GM21528 (cell line): ENCODE measurements around the gene C1QB.
"Not testable (repeated sequence)": the region's sequence is repeated elsewhere in the genome, so short reads cannot be mapped to it uniquely, and the experiment has no call there.

Experiments
- ATAC-seq: cut with Tn5 transposase; IDR thresholded peaks from one replicate; pipeline ENCODE4 v1.9.1; 2021; ENCODE audit warnings: mild to moderate bottlenecking, moderate library complexity; ENCODE audit not compliant: unreplicated experiment, low FRiP score

The C1QB gene

GRCh38 chr1:22661880-22662279 is 8.8 kb downstream of the C1QB start:
- no peak for ATAC-seq

- ATAC-seq = no peak
These were observed 9.3 kb downstream of the C1QB start for GRCh38 chr1:22662318-22662717.

GRCh38 chr1:22662986-22663408 is 10.0 kb downstream of the C1QB start:
- no peak for ATAC-seq

GRCh38 chr1:22665752-22666151 is 12.7 kb downstream of the C1QB start:
- no peak for ATAC-seq

- no peak for ATAC-seq
These were observed 13.4 kb downstream of the C1QB start for GRCh38 chr1:22666412-22666811.

- ATAC-seq = not testable (repeated sequence)
These were observed 15.8 kb downstream of the C1QB start for GRCh38 chr1:22668840-22669239.

GRCh38 chr1:22670352-22670975 is 17.4 kb downstream of the C1QB start:
- no peak for ATAC-seq

GRCh38 chr1:22671999-22672398 is 19.0 kb downstream of the C1QB start:
- ATAC-seq = no peak

- no peak for ATAC-seq
These were observed 20.7 kb downstream of the C1QB start for GRCh38 chr1:22673486-22674409.

- ATAC-seq = no peak
These were observed 21.3 kb downstream of the C1QB start for GRCh38 chr1:22674410-22674749.

GRCh38 chr1:22676151-22676550 is 23.1 kb downstream of the C1QB start:
- ATAC-seq = not testable (repeated sequence)

- no peak for ATAC-seq
These were observed 24.0 kb downstream of the C1QB start for GRCh38 chr1:22676916-22677583.

- no peak for ATAC-seq
These were observed 25.2 kb downstream of the C1QB start for GRCh38 chr1:22677931-22678896.

GRCh38 chr1:22680726-22681125 is 27.7 kb downstream of the C1QB start:
- ATAC-seq = no peak

- ATAC-seq = no peak
These were observed 28.7 kb downstream of the C1QB start for GRCh38 chr1:22681556-22682276.

GRCh38 chr1:22683547-22683946 is 30.5 kb downstream of the C1QB start:
- ATAC-seq = no peak

- ATAC-seq = no peak
These were observed 32.6 kb downstream of the C1QB start for GRCh38 chr1:22685591-22686059.

GRCh38 chr1:22687191-22687590 is 34.2 kb downstream of the C1QB start:
- ATAC-seq = no peak

GRCh38 chr1:22688466-22688865 is 35.4 kb downstream of the C1QB start:
- ATAC-seq = no peak
